CD4-positive, alpha-beta T cell (primary cell): ENCODE results near the gene ATP11A. TPM values are rescaled to one million over a fixed set of nuclear protein-coding genes. Genes with fewer than 3 reads are reported as not detected.

Experiments used
- ATAC-seq: fragments of 200-7000 bp; cut with Tn5 transposase; one replicate; pipeline ENCODE4 v1.10.0; 2022; ENCODE audit warnings: mild to moderate bottlenecking; ENCODE audit not compliant: poor library complexity
- CTCF ChIA-PET: fragments of 350-600 bp; sonication (Branson Sonifier 250); formaldehyde crosslinking; loops from one replicate; lab custom pipeline; 2021; ENCODE audit warnings: antibody characterized with exemption, inconsistent platforms; lab: Charles Lee
- POLR2A ChIA-PET: fragments of 350-600 bp; sonication (Branson Sonifier 250); formaldehyde crosslinking; loops from one replicate; lab custom pipeline; 2021; ENCODE audit warnings: antibody characterized with exemption, inconsistent platforms; lab: Charles Lee
- DNase-seq, 14 experiments: peaks; one replicate each; pipeline ENCODE4 v3.0.0-alpha.2; 2013 to 2020; ENCODE audit warnings: mixed read lengths in 2 of 14
- H3K27ac ChIP-seq, 2 donors: one replicate each; pipeline versions ENCODE4 v1.5.1 to v1.7.0; 2013; ENCODE audit warnings: low read length in 2 of 2, low read depth in 1 of 2, mild to moderate bottlenecking in 1 of 2
- H3K27me3 ChIP-seq, 2 experiments: 1 replicate in 1 of 2; 2 replicates in 1 of 2; pipeline versions ENCODE4 v1.6.1 to v1.7.0; 2013; ENCODE audit warnings: low read length in 2 of 2, control low read depth in 1 of 2, mild to moderate bottlenecking in 1 of 2, moderate library complexity in 1 of 2; ENCODE audit not compliant: insufficient read depth in 2 of 2, control insufficient read depth in 1 of 2
- H3K36me3 ChIP-seq: one replicate; pipeline ENCODE4 v1.6.1; 2013; ENCODE audit warnings: low read length, control low read depth; ENCODE audit not compliant: insufficient read depth
- H3K4me1 ChIP-seq: one replicate; pipeline ENCODE4 v1.6.1; 2013; ENCODE audit warnings: low read length, control low read depth; ENCODE audit not compliant: insufficient read depth
- H3K4me3 ChIP-seq: one replicate; pipeline ENCODE4 v1.5.1; 2013; ENCODE audit warnings: mild to moderate bottlenecking, low read length, moderate library complexity
- H3K9me3 ChIP-seq, 2 experiments: 1 replicate in 1 of 2; 2 replicates in 1 of 2; pipeline versions ENCODE4 v1.6.1 to v1.7.0; 2013; ENCODE audit warnings: low read length in 2 of 2, mild to moderate bottlenecking in 2 of 2, control low read depth in 1 of 2, moderate library complexity in 1 of 2; ENCODE audit not compliant: control insufficient read depth in 1 of 2, insufficient read depth in 1 of 2
- H3K27ac Mint-ChIP-seq: one replicate; pipeline ENCODE4 v1.8.0; 2020; ENCODE audit warnings: mixed read lengths
- H3K27me3 Mint-ChIP-seq: one replicate; pipeline ENCODE4 v1.8.0; 2021; ENCODE audit warnings: mixed read lengths
- H3K36me3 Mint-ChIP-seq: one replicate; pipeline ENCODE4 v1.8.0; 2021; ENCODE audit warnings: low read depth, mixed read lengths
- H3K4me1 Mint-ChIP-seq: one replicate; pipeline ENCODE4 v1.8.0; 2021; ENCODE audit warnings: low read depth, mixed read lengths
- H3K4me3 Mint-ChIP-seq: one replicate; pipeline ENCODE4 v1.8.0; 2020; ENCODE audit warnings: mild to moderate bottlenecking, mixed read lengths
- H3K9me3 Mint-ChIP-seq: one replicate; pipeline ENCODE4 v1.8.0; 2020; ENCODE audit warnings: mixed read lengths
- CTCF ChIP-seq: fragments of 200-600 bp; IDR thresholded peaks from one replicate; pipeline ENCODE4 v1.8.0; 2022; ENCODE audit warnings: antibody characterized with exemption, mild to moderate bottlenecking
- intact Hi-C, 2 experiments: fragments of 100-400 bp; cut with DNase I in 1 of 2; cut with micrococcal nuclease in 1 of 2; formaldehyde crosslinking; loops; one replicate each; pipeline versions ENCODE4 v1.15.1 to v1.9.0; 2023 to 2025; cut with DNase I, micrococcal nuclease
- total RNA-seq, 174 experiments: library from RNA in 2 of 174; stranded (reverse) in 2 of 174; gene quantifications; one replicate each; pipeline ENCODE4 v1.2.3 and lab custom pipeline; 2021 to 2026

The ATP11A gene
- total RNA-seq, 2 experiments from 2014 or later, result 56.7 to 66.8 TPM

DNA sequence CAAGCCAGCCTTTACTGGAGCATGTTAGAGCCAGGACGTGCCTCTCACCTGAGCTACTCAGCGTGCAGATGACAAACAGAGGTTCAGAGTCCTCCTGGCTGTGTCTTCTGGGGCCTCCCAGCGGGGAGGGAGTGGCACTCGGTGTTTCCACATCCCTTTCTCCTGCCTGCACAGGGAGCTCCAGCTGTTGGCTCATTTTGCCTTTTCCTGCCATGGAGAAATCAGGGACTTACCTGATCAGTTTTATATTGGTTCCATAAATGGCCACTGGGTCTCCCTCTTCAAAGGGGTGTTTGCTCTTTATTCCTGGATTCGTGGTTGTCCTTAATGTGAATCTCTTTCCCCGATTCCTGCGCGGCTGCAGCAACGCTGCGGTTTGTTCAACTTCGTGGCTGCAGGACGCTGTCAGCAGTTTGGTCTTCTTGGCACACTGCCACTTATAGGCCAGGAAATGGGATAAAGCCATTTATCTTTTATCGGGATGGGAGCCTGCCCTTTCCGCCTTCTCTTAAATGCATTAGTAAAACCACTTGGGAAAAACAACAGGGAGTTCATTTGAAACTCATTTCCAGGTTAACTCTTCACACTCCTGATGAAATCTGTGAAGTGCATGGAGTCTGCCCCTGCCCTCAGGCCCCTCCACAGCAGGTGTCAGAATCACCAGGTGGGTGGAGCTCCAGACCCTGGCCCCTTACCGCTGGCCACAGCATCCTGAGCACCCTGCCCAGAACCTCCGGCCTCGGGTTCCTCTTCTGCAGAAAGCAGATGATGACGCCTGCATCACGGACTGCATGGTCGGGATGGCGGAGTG is 239.3 kb downstream of the ATP11A start:
- no peaks in the 10 kb centered on the region for H3K36me3 ChIP-seq
- Mint-ChIP-seq H3K4me3 (no peak overlapping the region), H3K27me3 (peaks cover 71% of the 10 kb centered on the region), H3K4me1 (no peaks in the 10 kb centered on the region), H3K9me3 (no peaks in the 10 kb centered on the region), H3K36me3 (no peaks in the 10 kb centered on the region), H3K27ac (no peak overlapping the region)
- H3K4me1 ChIP-seq, result peaks cover 3% of the 10 kb centered on the region
- POLR2A ChIA-PET, result no interaction called here
- H3K9me3 ChIP-seq, result peaks cover 0 to 16% of the 10 kb centered on the region in 2 experiments
- CTCF ChIA-PET, result interaction anchor here (0.5 kb wide), 1 partner anchor 674 kb away, joined by 3 read pairs; no protein-coding TSS in a partner anchor
- no peak for TF ChIP-seq CTCF
- DNase-seq, result no peak
- no peak overlapping the region for H3K4me3 ChIP-seq
- no peak for ATAC-seq
- H3K27ac ChIP-seq, result no peak overlapping the region
- H3K27me3 ChIP-seq, result peaks cover 29 to 33% of the 10 kb centered on the region in 2 experiments
- intact Hi-C loops, result no loop called here

DNA sequence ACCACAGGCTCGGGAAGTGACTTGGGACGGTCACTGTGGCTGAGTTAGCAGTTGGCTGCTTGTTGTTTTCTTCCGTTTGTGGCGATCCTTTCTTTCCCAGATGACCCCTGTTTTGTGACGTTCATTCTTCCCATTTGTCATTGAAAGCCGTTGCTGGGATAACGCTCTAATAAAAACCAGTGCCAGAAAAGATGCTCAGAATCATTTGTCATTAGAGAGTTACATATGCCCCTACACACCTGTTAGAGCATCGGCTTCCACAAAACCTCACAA is 239.9 kb downstream of the ATP11A start:
- Mint-ChIP-seq H3K27ac (no peak overlapping the region), H3K9me3 (no peaks in the 10 kb centered on the region), H3K36me3 (no peaks in the 10 kb centered on the region), H3K4me1 (no peaks in the 10 kb centered on the region), H3K4me3 (no peak overlapping the region), H3K27me3 (peaks cover 66% of the 10 kb centered on the region)
- H3K9me3 ChIP-seq, result peaks cover 0 to 16% of the 10 kb centered on the region in 2 experiments
- no peak for DNase-seq
- ChIA-PET POLR2A (no interaction called here), CTCF (interaction anchor here (0.5 kb wide), 1 partner anchor 673 kb away, joined by 3 read pairs; no protein-coding TSS in a partner anchor)
- H3K27me3 ChIP-seq, result peaks cover 33% of the 10 kb centered on the region in 2 experiments
- intact Hi-C loops, result no loop called here
- no peak overlapping the region for H3K4me3 ChIP-seq
- peaks cover 3% of the 10 kb centered on the region for H3K4me1 ChIP-seq
- no peak overlapping the region for H3K27ac ChIP-seq
- ATAC-seq, result no peak
- H3K36me3 ChIP-seq, result no peaks in the 10 kb centered on the region
- TF ChIP-seq CTCF, result no peak

DNA sequence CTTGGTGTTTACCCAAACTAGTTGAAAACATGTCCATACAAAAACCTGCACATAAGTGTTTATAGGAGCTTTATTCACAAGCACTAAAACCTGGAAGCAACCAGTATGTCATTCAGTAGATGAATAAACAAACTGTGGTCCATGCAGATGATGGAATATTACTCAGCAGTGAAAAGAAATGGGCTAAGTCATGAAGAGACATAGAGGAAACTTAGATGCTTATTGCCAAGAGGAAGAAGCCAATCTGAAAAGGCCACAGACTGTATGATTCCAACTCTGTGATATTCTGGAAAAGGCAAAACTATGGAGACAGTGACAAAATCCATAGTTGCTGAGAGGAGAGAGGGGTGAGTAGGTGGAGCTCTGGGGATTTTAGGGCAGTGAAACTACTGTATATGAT is 240.4 kb downstream of the ATP11A start:
- peaks cover 3% of the 10 kb centered on the region for H3K4me1 ChIP-seq
- no peak overlapping the region for H3K27ac ChIP-seq
- peaks cover 0 to 16% of the 10 kb centered on the region in 2 experiments for H3K9me3 ChIP-seq
- Mint-ChIP-seq H3K4me1 (no peaks in the 10 kb centered on the region), H3K27ac (no peak overlapping the region), H3K36me3 (no peaks in the 10 kb centered on the region), H3K9me3 (no peaks in the 10 kb centered on the region), H3K4me3 (no peak overlapping the region), H3K27me3 (peaks cover 63% of the 10 kb centered on the region)
- ChIA-PET CTCF (interaction anchor here (0.5 kb wide), 1 partner anchor 673 kb away, joined by 3 read pairs; no protein-coding TSS in a partner anchor), POLR2A (no interaction called here)
- TF ChIP-seq CTCF, result no peak
- intact Hi-C loops, result no loop called here
- ATAC-seq (no peak), DNase-seq (no peak)
- H3K36me3 ChIP-seq, result no peaks in the 10 kb centered on the region
- peaks cover 33% of the 10 kb centered on the region in 2 experiments for H3K27me3 ChIP-seq
- H3K4me3 ChIP-seq, result no peak overlapping the region
